ENCODE results near the gene RAB27A.

- no peak for TF ChIP-seq CTCF (conservative IDR thresholded peaks at IDR 0.05 in 1 of 2, IDR thresholded peaks at IDR 0.05 in 1 of 2; ENCODE audit: low read depth in 1 of 2, low read length in 2 of 2)
- no peak for TF ChIP-seq EZH2 (IDR thresholded peaks at IDR 0.05; ENCODE audit: low read length, missing control alignments)
Observed at GRCh38 chr15:55218056-55218455, 71.6 kb downstream of the RAB27A start.

All from fibroblast of lung (primary cell).